Caco-2 (cell line): ENCODE measurements around the gene TAGLN2. TPM values are rescaled to one million over a fixed set of nuclear protein-coding genes. Genes with fewer than 3 reads are reported as not detected.

ENCODE experiments used
- BruUV-seq: library from RNA; stranded (reverse); fragments of 400-500 nt; replicated peaks from 2 replicates; lab custom pipeline; 2021; lab: Mats Ljungman, UMichigan
- CTCF ChIA-PET: fragments of 300-600 bp; sonication (Branson Sonifier 250); formaldehyde crosslinking; loops from one replicate; lab custom pipeline; 2022; ENCODE audit warnings: antibody characterized with exemption; lab: Charles Lee
- POLR2A ChIA-PET: fragments of 300-600 bp; sonication (Branson Sonifier 250); formaldehyde crosslinking; loops from one replicate; lab custom pipeline; 2022; ENCODE audit warnings: antibody characterized with exemption; lab: Charles Lee
- DNase-seq, 2 experiments: peaks; one replicate each; pipeline versions ENCODE4 v3.0.0 to v3.0.0-alpha.2; 2020 to 2022
- H3K27me3 ChIP-seq: replicated peaks from 2 replicates; pipeline ENCODE4 v1.6.0; 2011; ENCODE audit warnings: low read length; ENCODE audit not compliant: control insufficient read depth, insufficient read depth
- H3K36me3 ChIP-seq: 2 replicates; pipeline ENCODE4 v1.5.1; 2011; ENCODE audit warnings: low read length; ENCODE audit not compliant: control insufficient read depth, insufficient read depth
- H3K4me1 ChIP-seq: fragments of 250-450 bp; sonication (Bioruptor Pico); 2 replicates; pipeline ENCODE4 v1.5.1; 2020; ENCODE audit warnings: mild to moderate bottlenecking
- H3K4me3 ChIP-seq: 2 replicates; pipeline ENCODE4 v1.5.1; 2011; ENCODE audit warnings: low read depth, mild to moderate bottlenecking, control low read depth, low read length
- H3K9me3 ChIP-seq: fragments of 250-450 bp; sonication (Bioruptor Pico); 2 replicates; pipeline ENCODE4 v1.5.1; 2020; ENCODE audit warnings: mild to moderate bottlenecking, moderate library complexity
- H3K27ac Mint-ChIP-seq: one replicate; pipeline ENCODE4 v1.8.0; 2022; ENCODE audit warnings: mixed read lengths; ENCODE audit not compliant: unreplicated experiment
- H3K27me3 Mint-ChIP-seq: one replicate; pipeline ENCODE4 v1.8.0; 2022; ENCODE audit warnings: mixed read lengths; ENCODE audit not compliant: insufficient read depth, unreplicated experiment
- H3K36me3 Mint-ChIP-seq: one replicate; pipeline ENCODE4 v1.8.0; 2022; ENCODE audit warnings: mild to moderate bottlenecking, mixed read lengths; ENCODE audit not compliant: insufficient read depth, unreplicated experiment
- H3K4me1 Mint-ChIP-seq: one replicate; pipeline ENCODE4 v1.8.0; 2022; ENCODE audit warnings: low read depth, mixed read lengths; ENCODE audit not compliant: unreplicated experiment
- H3K4me3 Mint-ChIP-seq: one replicate; pipeline ENCODE4 v1.8.0; 2022; ENCODE audit warnings: mild to moderate bottlenecking, moderate library complexity, mixed read lengths; ENCODE audit not compliant: unreplicated experiment
- H3K9me3 Mint-ChIP-seq: one replicate; pipeline ENCODE4 v1.8.0; 2022; ENCODE audit warnings: mixed read lengths; ENCODE audit not compliant: unreplicated experiment
- CTCF ChIP-seq, 2 experiments: fragments of 200-600 bp in 1 of 2; IDR thresholded peaks; 1 replicate in 1 of 2; 2 replicates in 1 of 2; pipeline versions ENCODE4 v1.5.1 to v1.8.0; 2011 to 2022; ENCODE audit warnings: antibody characterized with exemption in 1 of 2, control low read depth in 1 of 2, inconsistent platforms in 1 of 2, low read depth in 1 of 2, low read length in 1 of 2, mild to moderate bottlenecking in 1 of 2, moderate library complexity in 1 of 2; ENCODE audit not compliant: insufficient read depth in 1 of 2, severe bottlenecking in 1 of 2, unreplicated experiment in 1 of 2
- intact Hi-C: fragments of 100-400 bp; cut with micrococcal nuclease; formaldehyde crosslinking; loops from one replicate; pipeline ENCODE4 v1.10.0; 2022; ENCODE audit not compliant: unreplicated experiment
- total RNA-seq: library from RNA; stranded (reverse); gene quantifications from 2 replicates; pipeline ENCODE4 v1.2.3, GENCODE V29; 2022

Gene TAGLN2
- total RNA-seq, 1 experiment from 2014 or later, result 531 TPM

- CTCF ChIA-PET, result interaction anchor here (0.7 to 1.2 kb wide), 2 partner anchors 14 to 34 kb away, joined by 3 read pairs; no protein-coding TSS in a partner anchor
- peaks cover 20% of the 10 kb centered on the region for H3K4me1 Mint-ChIP-seq
Measured at GRCh38 chr1:159973350-159973940, 48.1 kb upstream of the TAGLN2 start.

GRCh38 chr1:159972443-159973205 lies 47.3 kb upstream of the TAGLN2 start:
- ChIA-PET POLR2A (no interaction called here), CTCF (interaction anchor here (0.6 to 2.3 kb wide), 5 partner anchors 15 to 57 kb away, joined by 3 to 10 read pairs (median 6); partner anchors contain the start of gene IGSF9)
- no peak for DNase-seq
- peaks cover 20% of the 10 kb centered on the region for H3K4me1 Mint-ChIP-seq
- H3K27me3 Mint-ChIP-seq, result no peaks in the 10 kb centered on the region
- peak overlapping the region; percentile 83 for H3K27ac Mint-ChIP-seq
- H3K4me3 Mint-ChIP-seq, result no peak overlapping the region
- peaks cover 44% of the 10 kb centered on the region for H3K4me1 ChIP-seq
- intact Hi-C loops, result no loop called here
- no peaks in the 10 kb centered on the region for H3K27me3 ChIP-seq
- no peaks in the 10 kb centered on the region for H3K36me3 Mint-ChIP-seq
- no peak for TF ChIP-seq CTCF (IDR thresholded peaks at IDR 0.05; ENCODE audit: insufficient read depth in 1 of 2, low read depth in 1 of 2, low read length in 1 of 2, severe bottlenecking in 1 of 2, unreplicated experiment in 1 of 2)
- H3K4me3 ChIP-seq, result no peak overlapping the region
- no peaks in the 10 kb centered on the region for H3K36me3 ChIP-seq
- H3K9me3 Mint-ChIP-seq, result no peaks in the 10 kb centered on the region
- H3K9me3 ChIP-seq, result no peaks in the 10 kb centered on the region; the same call in 1 of the 2 replicates
- no TSS peak for BruUV-seq

More at GRCh38 chr1:159973350-159973940, 48.1 kb upstream of the TAGLN2 start:
- Mint-ChIP-seq H3K9me3 (no peaks in the 10 kb centered on the region), H3K36me3 (no peaks in the 10 kb centered on the region), H3K4me3 (no peak overlapping the region), H3K27ac (no peak overlapping the region), H3K27me3 (no peaks in the 10 kb centered on the region)
- DNase-seq, result no peak
- BruUV-seq, result no TSS peak
- intact Hi-C loops, result no loop called here
- H3K27me3 ChIP-seq, result no peaks in the 10 kb centered on the region
- no peak overlapping the region for H3K4me3 ChIP-seq
- no peaks in the 10 kb centered on the region for H3K9me3 ChIP-seq
- TF ChIP-seq CTCF (IDR thresholded peaks at IDR 0.05; ENCODE audit: insufficient read depth in 1 of 2, low read depth in 1 of 2, low read length in 1 of 2, severe bottlenecking in 1 of 2, unreplicated experiment in 1 of 2), result no peak
- no peaks in the 10 kb centered on the region for H3K36me3 ChIP-seq
- peaks cover 40% of the 10 kb centered on the region for H3K4me1 ChIP-seq
- POLR2A ChIA-PET, result no interaction called here

GRCh38 chr1:159970932-159971342 lies 45.6 kb upstream of the TAGLN2 start:
- Mint-ChIP-seq H3K4me1 (peaks cover 20% of the 10 kb centered on the region), H3K36me3 (no peaks in the 10 kb centered on the region), H3K4me3 (peak overlapping the region; percentile 12), H3K9me3 (peaks cover 14% of the 10 kb centered on the region), H3K27me3 (no peaks in the 10 kb centered on the region), H3K27ac (peak overlapping the region; percentile 83)
- Histone ChIP-seq H3K27me3 (no peaks in the 10 kb centered on the region), H3K4me3 (no peak overlapping the region), H3K4me1 (peaks cover 44% of the 10 kb centered on the region), H3K36me3 (no peaks in the 10 kb centered on the region), H3K9me3 (no peaks in the 10 kb centered on the region; the same call in none of the 2 replicates)
- CTCF ChIA-PET, result interaction anchor here (1.1 to 2.3 kb wide), 5 partner anchors 21 to 37 kb away, joined by 3 to 10 read pairs (median 6); partner anchors contain the start of gene IGSF9
- POLR2A ChIA-PET, result no interaction called here
- peak; percentile 9 to 29 for TF ChIP-seq CTCF (IDR thresholded peaks at IDR 0.05; ENCODE audit: insufficient read depth in 1 of 2, low read depth in 1 of 2, low read length in 1 of 2, severe bottlenecking in 1 of 2, unreplicated experiment in 1 of 2)
- intact Hi-C loops, result loop anchor here (1.0 kb wide), 5 partner anchors 12 to 35 kb away; partner anchors contain the start of gene IGSF9
- DNase-seq, result peak; percentile 92 to 95
- no TSS peak for BruUV-seq
